Keratinocyte (primary cell): ENCODE measurements around the gene CCDC28B. TPM values are rescaled to one million over a fixed set of nuclear protein-coding genes. Genes with fewer than 3 reads are reported as not detected.

Experiments used
- DNase-seq: peaks from one replicate; pipeline ENCODE4 v3.0.0-alpha.2; 2011; ENCODE audit warnings: low read depth, missing footprints, low spot score
- FAIRE-seq: peaks from 2 replicates; lab custom pipeline; 2011; peaks lifted over from hg19 to GRCh38; lab: Jason Lieb, UNC
- H2AFZ ChIP-seq: 2 replicates; pipeline ENCODE4 v1.6.0; 2012; ENCODE audit warnings: low read length, control low read depth, inconsistent platforms; ENCODE audit not compliant: control insufficient read depth
- H3K27ac ChIP-seq: 2 replicates; pipeline ENCODE4 v1.5.1; 2011; ENCODE audit warnings: low read length; ENCODE audit not compliant: control insufficient read depth, insufficient read depth
- H3K27me3 ChIP-seq: 3 replicates; pipeline ENCODE4 v1.6.0; 2011; ENCODE audit warnings: low read length; ENCODE audit not compliant: control insufficient read depth, insufficient read depth; ENCODE audit errors: extremely low read depth
- H3K36me3 ChIP-seq, 2 experiments: 2 replicates in 1 of 2; 3 replicates in 1 of 2; pipeline ENCODE4 v1.5.1; 2011; ENCODE audit warnings: low read length in 2 of 2, mild to moderate bottlenecking in 1 of 2; ENCODE audit not compliant: control insufficient read depth in 2 of 2, insufficient read depth in 2 of 2; ENCODE audit errors: extremely low read depth in 1 of 2
- H3K4me1 ChIP-seq: 3 replicates; pipeline ENCODE4 v1.5.1; 2011; ENCODE audit warnings: low read length; ENCODE audit not compliant: control insufficient read depth, insufficient read depth; ENCODE audit errors: extremely low read depth
- H3K4me2 ChIP-seq: 3 replicates; pipeline ENCODE4 v1.6.0; 2011; ENCODE audit warnings: low read depth, low read length; ENCODE audit not compliant: control insufficient read depth, insufficient read depth; ENCODE audit errors: extremely low read depth
- H3K4me3 ChIP-seq, 3 experiments: fragments of 200-600 bp in 1 of 3; sonication (generic) in 1 of 3; 2 replicates in 2 of 3; 3 replicates in 1 of 3; pipeline ENCODE4 v1.5.1; 2011 to 2016; ENCODE audit warnings: low read length in 3 of 3, mild to moderate bottlenecking in 3 of 3, control low read depth in 2 of 3, inconsistent platforms in 1 of 3, low read depth in 1 of 3, mixed read lengths in 1 of 3, mixed run types in 1 of 3, moderate library complexity in 1 of 3; ENCODE audit not compliant: control insufficient read depth in 2 of 3, insufficient read depth in 2 of 3; ENCODE audit errors: extremely low read depth in 1 of 3
- H3K79me2 ChIP-seq: 2 replicates; pipeline ENCODE4 v1.6.0; 2012; ENCODE audit warnings: low read length; ENCODE audit not compliant: control insufficient read depth, insufficient read depth
- H3K9ac ChIP-seq: 3 replicates; pipeline ENCODE4 v1.6.0; 2011; ENCODE audit warnings: low read length; ENCODE audit not compliant: control insufficient read depth, insufficient read depth; ENCODE audit errors: extremely low read depth
- H3K9me1 ChIP-seq: 3 replicates; pipeline ENCODE4 v1.6.0; 2011; ENCODE audit warnings: low read length; ENCODE audit not compliant: control insufficient read depth, insufficient read depth; ENCODE audit errors: extremely low read depth
- H3K9me3 ChIP-seq: 2 replicates; pipeline ENCODE4 v1.5.1; 2012; ENCODE audit warnings: low read depth, low read length; ENCODE audit not compliant: control insufficient read depth
- H4K20me1 ChIP-seq: 3 replicates; pipeline ENCODE4 v1.6.0; 2011; ENCODE audit warnings: low read length; ENCODE audit not compliant: control insufficient read depth, insufficient read depth; ENCODE audit errors: extremely low read depth
- CTCF ChIP-seq, 3 experiments: IDR thresholded peaks in 1 of 3; conservative IDR thresholded peaks in 1 of 3; optimal IDR thresholded peaks in 1 of 3; 2 replicates in 2 of 3; 3 replicates in 1 of 3; pipeline versions ENCODE3 to v1.5.1; 2011; ENCODE audit warnings: low read length in 3 of 3, mild to moderate bottlenecking in 3 of 3, moderate library complexity in 2 of 3, control low read depth in 1 of 3, inconsistent platforms in 1 of 3; ENCODE audit not compliant: insufficient read depth in 2 of 3; ENCODE audit errors: extremely low read depth in 1 of 3
- EZH2 ChIP-seq: IDR thresholded peaks from one replicate; pipeline ENCODE4 v1.6.1; 2012; ENCODE audit warnings: inconsistent platforms, mild to moderate bottlenecking, low read length, moderate library complexity
- dilution Hi-C: fragments of 300-500 bp; cut with MboI; formaldehyde crosslinking; loops from one replicate; pipeline ENCODE4 v1.7.0; 2020; ENCODE audit warnings: low sequenced_read_pairs; ENCODE audit not compliant: extremely low pct_ligation_motif_present
- polyA plus RNA-seq, 5 experiments: library from polyadenylated mRNA; depleted of rRNA in 3 of 5; stranded (reverse) in 3 of 5; stranded (forward) in 1 of 5; unstranded in 1 of 5; fragments of >200 nt; gene quantifications; 1 replicate in 1 of 5; 2 replicates in 3 of 5; 3 replicates in 1 of 5; pipeline versions ENCODE4 v1.2.1 to v1.2.3, GENCODE V29; 2011 to 2012; ENCODE audit warnings: missing spikeins in 2 of 5, low read depth in 1 of 5, low replicate concordance in 1 of 5

CCDC28B gene
- polyA plus RNA-seq, 1 donor (not counting 4 experiments of a cell fraction or from before 2014, with no cell fraction given) = 3.6 TPM

GRCh38 chr1:32219022-32219421 lies 18.6 kb downstream of the CCDC28B start:
- peaks cover 15 to 40% of the 10 kb centered on the region in 2 experiments for H3K36me3 ChIP-seq
- dilution Hi-C loops = no loop called here
- no peaks in the 10 kb centered on the region for H4K20me1 ChIP-seq
- H3K27me3 ChIP-seq = no peaks in the 10 kb centered on the region
- peaks cover 30% of the 10 kb centered on the region for H3K79me2 ChIP-seq
- no peak for FAIRE-seq
- no peaks in the 10 kb centered on the region for H3K9me3 ChIP-seq
- H3K4me1 ChIP-seq = peaks cover 39% of the 10 kb centered on the region
- no peak overlapping the region for H3K27ac ChIP-seq
- TF ChIP-seq CTCF (optimal IDR thresholded peaks at IDR 0.05 in 1 of 3, IDR thresholded peaks at IDR 0.05 in 1 of 3, conservative IDR thresholded peaks at IDR 0.05 in 1 of 3; ENCODE audit: extremely low read depth in 1 of 3, insufficient read depth in 2 of 3, low read length in 3 of 3) (no peak), EZH2 (no peak)
- H3K4me2 ChIP-seq = no peak overlapping the region
- H3K9ac ChIP-seq = no peak overlapping the region
- no peak overlapping the region for H3K4me3 ChIP-seq
- no peak overlapping the region for H2AFZ ChIP-seq
- DNase-seq = no peak
- no peaks in the 10 kb centered on the region for H3K9me1 ChIP-seq

- DNase-seq = no peak
- H3K4me1 ChIP-seq = peaks cover 33% of the 10 kb centered on the region
- dilution Hi-C loops = no loop called here
- no peak for FAIRE-seq
- no peak overlapping the region for H2AFZ ChIP-seq
- H3K36me3 ChIP-seq = peaks cover 10 to 27% of the 10 kb centered on the region in 2 experiments
- H4K20me1 ChIP-seq = no peaks in the 10 kb centered on the region
- no peaks in the 10 kb centered on the region for H3K27me3 ChIP-seq
- H3K9me3 ChIP-seq = no peaks in the 10 kb centered on the region
- H3K79me2 ChIP-seq = peaks cover 33% of the 10 kb centered on the region
- peak overlapping the region; percentile 98 for H3K27ac ChIP-seq
- peak overlapping the region; percentile 100 for H3K9ac ChIP-seq
- peak overlapping the region; percentile 80 for H3K4me2 ChIP-seq
- H3K4me3 ChIP-seq = peak overlapping the region; percentile 82 to 96 (median 89)
- TF ChIP-seq EZH2 (no peak), CTCF (optimal IDR thresholded peaks at IDR 0.05 in 1 of 3, IDR thresholded peaks at IDR 0.05 in 1 of 3, conservative IDR thresholded peaks at IDR 0.05 in 1 of 3; ENCODE audit: extremely low read depth in 1 of 3, insufficient read depth in 2 of 3, low read length in 3 of 3) (no peak)
- H3K9me1 ChIP-seq = no peaks in the 10 kb centered on the region
Measured at GRCh38 chr1:32220746-32221580, 20.6 kb downstream of the CCDC28B start.
